KMS-11 (cell line): Measurements from ENCODE around the gene LPO.

ENCODE experiments used
- H2AFZ ChIP-seq: fragments of 200-600 bp; sonication (generic); 2 replicates; pipeline ENCODE4 v1.6.1; 2016; ENCODE audit warnings: antibody characterized with exemption, mixed run types, low read depth
- H3K27ac ChIP-seq: fragments of 200-600 bp; sonication (generic); 2 replicates; pipeline ENCODE4 v1.6.1; 2016; ENCODE audit warnings: mild to moderate bottlenecking, mixed run types
- H3K27me3 ChIP-seq: fragments of 200-600 bp; sonication (generic); 2 replicates; pipeline ENCODE4 v1.6.1; 2017; ENCODE audit warnings: mild to moderate bottlenecking, low read depth, mixed run types, moderate library complexity; ENCODE audit not compliant: insufficient read depth
- H3K36me3 ChIP-seq: fragments of 200-600 bp; sonication (generic); 2 replicates; pipeline ENCODE4 v1.6.1; 2017; ENCODE audit warnings: mild to moderate bottlenecking, mixed run types; ENCODE audit not compliant: insufficient read depth
- H3K4me1 ChIP-seq: fragments of 200-600 bp; sonication (generic); 2 replicates; pipeline ENCODE4 v1.6.1; 2016; ENCODE audit warnings: mild to moderate bottlenecking, low read depth, mixed run types; ENCODE audit not compliant: poor library complexity, severe bottlenecking
- H3K4me2 ChIP-seq: fragments of 200-600 bp; sonication (generic); 2 replicates; pipeline ENCODE4 v1.7.0; 2016; ENCODE audit warnings: mild to moderate bottlenecking, mixed run types
- H3K4me3 ChIP-seq: fragments of 200-600 bp; sonication (generic); IDR thresholded peaks from 2 replicates; pipeline ENCODE4 v1.6.1; 2017; ENCODE audit warnings: low read depth, low read length, mixed read lengths; ENCODE audit not compliant: insufficient read depth
- H3K79me2 ChIP-seq: fragments of 200-600 bp; sonication (generic); 2 replicates; pipeline ENCODE4 v1.6.1; 2016; ENCODE audit warnings: low read depth, mixed run types; ENCODE audit not compliant: insufficient read depth
- H3K9ac ChIP-seq: fragments of 200-600 bp; sonication (generic); 2 replicates; pipeline ENCODE4 v1.6.1; 2016; ENCODE audit warnings: mild to moderate bottlenecking, mixed run types
- H4K20me1 ChIP-seq: fragments of 200-600 bp; sonication (generic); 2 replicates; pipeline ENCODE4 v1.6.1; 2016; ENCODE audit warnings: mild to moderate bottlenecking, mixed run types; ENCODE audit not compliant: insufficient read depth
- TF ChIP-seq, protein P1 (sequence below): fragments of 200-600 bp; sonication (generic); conservative IDR thresholded peaks from 2 replicates; pipeline ENCODE4 v1.6.1; 2017; ENCODE audit warnings: low read depth, mild to moderate bottlenecking, antibody characterized with exemption, low read length, moderate library complexity, mixed read lengths

Gene LPO

DNA sequence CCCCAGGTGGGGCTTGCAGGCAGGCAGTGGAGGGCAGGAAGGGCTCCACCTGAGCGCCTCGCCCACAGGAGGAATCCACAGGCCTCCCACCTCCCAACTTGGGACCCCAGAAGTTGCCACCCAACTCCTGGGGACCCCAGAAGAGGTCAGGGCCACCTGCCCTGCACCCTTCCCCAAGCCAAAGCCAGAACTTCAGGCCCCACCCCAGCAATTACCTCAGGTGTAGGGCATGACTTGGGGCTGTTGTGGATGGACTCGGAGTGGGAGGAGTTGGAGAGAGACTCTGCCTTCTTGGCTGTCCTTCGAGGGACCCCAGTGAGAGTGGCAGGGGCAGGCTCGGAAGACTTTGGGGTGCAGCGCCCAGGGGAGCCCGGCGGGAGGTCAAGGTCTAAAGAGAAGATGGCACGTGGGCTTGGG lies 79.7 kb downstream of the LPO start:
- H4K20me1 ChIP-seq: no peaks in the 10 kb centered on the region
- H3K9ac ChIP-seq: no peak overlapping the region; the same call in 1 of the 2 replicates
- peak overlapping the region; percentile 33 for H3K27ac ChIP-seq
- peak overlapping the region; percentile 2; the same call in 1 of the 2 replicates for H3K4me2 ChIP-seq
- TF ChIP-seq, protein P1, sequence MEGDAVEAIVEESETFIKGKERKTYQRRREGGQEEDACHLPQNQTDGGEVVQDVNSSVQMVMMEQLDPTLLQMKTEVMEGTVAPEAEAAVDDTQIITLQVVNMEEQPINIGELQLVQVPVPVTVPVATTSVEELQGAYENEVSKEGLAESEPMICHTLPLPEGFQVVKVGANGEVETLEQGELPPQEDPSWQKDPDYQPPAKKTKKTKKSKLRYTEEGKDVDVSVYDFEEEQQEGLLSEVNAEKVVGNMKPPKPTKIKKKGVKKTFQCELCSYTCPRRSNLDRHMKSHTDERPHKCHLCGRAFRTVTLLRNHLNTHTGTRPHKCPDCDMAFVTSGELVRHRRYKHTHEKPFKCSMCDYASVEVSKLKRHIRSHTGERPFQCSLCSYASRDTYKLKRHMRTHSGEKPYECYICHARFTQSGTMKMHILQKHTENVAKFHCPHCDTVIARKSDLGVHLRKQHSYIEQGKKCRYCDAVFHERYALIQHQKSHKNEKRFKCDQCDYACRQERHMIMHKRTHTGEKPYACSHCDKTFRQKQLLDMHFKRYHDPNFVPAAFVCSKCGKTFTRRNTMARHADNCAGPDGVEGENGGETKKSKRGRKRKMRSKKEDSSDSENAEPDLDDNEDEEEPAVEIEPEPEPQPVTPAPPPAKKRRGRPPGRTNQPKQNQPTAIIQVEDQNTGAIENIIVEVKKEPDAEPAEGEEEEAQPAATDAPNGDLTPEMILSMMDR: no peak
- H3K27me3 ChIP-seq: no peaks in the 10 kb centered on the region
- peaks cover 21% of the 10 kb centered on the region for H3K4me1 ChIP-seq
- no peak overlapping the region for H3K4me3 ChIP-seq
- no peaks in the 10 kb centered on the region for H3K79me2 ChIP-seq
- H2AFZ ChIP-seq: 0 out of 2 replicates have a peak overlapping the region, but pooled peaks have one; percentile 4
- no peaks in the 10 kb centered on the region for H3K36me3 ChIP-seq
